Measurements from ENCODE around the gene CDKAL1.

The CDKAL1 gene

GRCh38 chr6:20851795-20852194 is 317.5 kb downstream of the CDKAL1 start:
- no peak for ATAC-seq (ENCODE audit: low read depth)
- no peak for TF ChIP-seq CTCF (IDR thresholded peaks at IDR 0.05; ENCODE audit: poor library complexity, severe bottlenecking)

GRCh38 chr6:20853828-20854227 is 319.6 kb downstream of the CDKAL1 start:
- DNase-seq (ENCODE audit: low spot score) (no peak), ATAC-seq (ENCODE audit: low read depth) (no peak)
- Histone ChIP-seq H3K4me3 (ENCODE audit: severe bottlenecking) (no peak overlapping the region), H3K36me3 (ENCODE audit: low read depth) (no peaks in the 10 kb centered on the region), H3K27me3 (ENCODE audit: insufficient read depth, poor library complexity, severe bottlenecking) (no peaks in the 10 kb centered on the region), H3K27ac (ENCODE audit: poor library complexity, severe bottlenecking) (no peak overlapping the region), H3K4me1 (ENCODE audit: insufficient read depth, poor library complexity, severe bottlenecking) (no peaks in the 10 kb centered on the region), H3K9me3 (ENCODE audit: severe bottlenecking) (no peaks in the 10 kb centered on the region)
- no peak for TF ChIP-seq CTCF (IDR thresholded peaks at IDR 0.05; ENCODE audit: poor library complexity, severe bottlenecking)

More at GRCh38 chr6:20851795-20852194, 317.5 kb downstream of the CDKAL1 start:
- no peak overlapping the region for H3K27ac ChIP-seq (ENCODE audit: poor library complexity, severe bottlenecking)
- H3K4me3 ChIP-seq (ENCODE audit: severe bottlenecking), result no peak overlapping the region
- no peak for DNase-seq (ENCODE audit: low spot score)
- no peaks in the 10 kb centered on the region for H3K36me3 ChIP-seq (ENCODE audit: low read depth)
- H3K9me3 ChIP-seq (ENCODE audit: severe bottlenecking), result no peaks in the 10 kb centered on the region
- no peaks in the 10 kb centered on the region for H3K27me3 ChIP-seq (ENCODE audit: insufficient read depth, poor library complexity, severe bottlenecking)
- no peaks in the 10 kb centered on the region for H3K4me1 ChIP-seq (ENCODE audit: insufficient read depth, poor library complexity, severe bottlenecking)

- Histone ChIP-seq H3K4me3 (ENCODE audit: severe bottlenecking) (no peak overlapping the region), H3K36me3 (ENCODE audit: low read depth) (no peaks in the 10 kb centered on the region), H3K4me1 (ENCODE audit: insufficient read depth, poor library complexity, severe bottlenecking) (no peaks in the 10 kb centered on the region), H3K9me3 (ENCODE audit: severe bottlenecking) (no peaks in the 10 kb centered on the region), H3K27me3 (ENCODE audit: insufficient read depth, poor library complexity, severe bottlenecking) (no peaks in the 10 kb centered on the region), H3K27ac (ENCODE audit: poor library complexity, severe bottlenecking) (no peak overlapping the region)
- TF ChIP-seq CTCF (IDR thresholded peaks at IDR 0.05; ENCODE audit: poor library complexity, severe bottlenecking), result no peak
- no peak for ATAC-seq (ENCODE audit: low read depth)
- no peak for DNase-seq (ENCODE audit: low spot score)
These were observed 322.5 kb downstream of the CDKAL1 start for GRCh38 chr6:20856681-20857288.

GRCh38 chr6:20861481-20861880 is 327.2 kb downstream of the CDKAL1 start:
- peaks cover under 1% of the 10 kb centered on the region for H3K4me1 ChIP-seq (ENCODE audit: insufficient read depth, poor library complexity, severe bottlenecking)
- TF ChIP-seq CTCF (IDR thresholded peaks at IDR 0.05; ENCODE audit: poor library complexity, severe bottlenecking), result no peak
- ATAC-seq (ENCODE audit: low read depth), result no peak

GRCh38 chr6:20866036-20866435 is 331.8 kb downstream of the CDKAL1 start:
- Histone ChIP-seq H3K27me3 (ENCODE audit: insufficient read depth, poor library complexity, severe bottlenecking) (no peaks in the 10 kb centered on the region), H3K4me3 (ENCODE audit: severe bottlenecking) (no peak overlapping the region), H3K27ac (ENCODE audit: poor library complexity, severe bottlenecking) (no peak overlapping the region), H3K36me3 (ENCODE audit: low read depth) (no peaks in the 10 kb centered on the region), H3K4me1 (ENCODE audit: insufficient read depth, poor library complexity, severe bottlenecking) (peaks cover 11% of the 10 kb centered on the region), H3K9me3 (ENCODE audit: severe bottlenecking) (no peaks in the 10 kb centered on the region)
- no peak for ATAC-seq (ENCODE audit: low read depth)
- TF ChIP-seq CTCF (IDR thresholded peaks at IDR 0.05; ENCODE audit: poor library complexity, severe bottlenecking), result no peak
- no peak for DNase-seq (ENCODE audit: low spot score)

More at GRCh38 chr6:20861481-20861880, 327.2 kb downstream of the CDKAL1 start:
- H3K36me3 ChIP-seq (ENCODE audit: low read depth), result no peaks in the 10 kb centered on the region
- H3K27ac ChIP-seq (ENCODE audit: poor library complexity, severe bottlenecking), result no peak overlapping the region
- no peaks in the 10 kb centered on the region for H3K9me3 ChIP-seq (ENCODE audit: severe bottlenecking)
- no peak overlapping the region for H3K4me3 ChIP-seq (ENCODE audit: severe bottlenecking)
- no peak for DNase-seq (ENCODE audit: low spot score)
- no peaks in the 10 kb centered on the region for H3K27me3 ChIP-seq (ENCODE audit: insufficient read depth, poor library complexity, severe bottlenecking)
